HCT116 (cell line): ENCODE data around the gene AFAP1L2. TPM values are rescaled to one million over a fixed set of nuclear protein-coding genes. Genes with fewer than 3 reads are reported as not detected.

ENCODE experiments used
- ATAC-seq: fragments of 200-7000 bp; cut with Tn5 transposase; 2 replicates; pipeline ENCODE4 v1.9.1; 2020; ENCODE audit warnings: mild to moderate bottlenecking, moderate library complexity
- BruUV-seq: library from RNA; stranded (reverse); fragments of 400-500 nt; replicated peaks from 2 replicates; lab custom pipeline; 2021; lab: Mats Ljungman, UMichigan
- CTCF ChIA-PET: fragments of 300-600 bp; sonication (Branson Sonifier 250); formaldehyde crosslinking; loops from one replicate; lab custom pipeline; 2021; ENCODE audit warnings: antibody characterized with exemption; lab: Charles Lee
- POLR2A ChIA-PET: fragments of 300-600, 350-600 bp; sonication (Branson Sonifier 250); formaldehyde crosslinking; loops from one replicate; lab custom pipeline; 2021; ENCODE audit warnings: antibody characterized with exemption; lab: Charles Lee
- RAD21 ChIA-PET, 2 experiments: fragments of 300-600 bp; sonication (Branson Sonifier 250); formaldehyde crosslinking; loops; one replicate each; lab custom pipeline; 2023; ENCODE audit warnings: low total read pairs in 2 of 2; ENCODE audit not compliant: uncharacterized antibody in 2 of 2, unreplicated experiment in 2 of 2, low non-redundant PET in 1 of 2; lab: Charles Lee
- DNase-seq: peaks from one replicate; pipeline ENCODE4 v3.0.0-alpha.2; 2010; ENCODE audit warnings: low read depth, low spot score
- H2AFZ ChIP-seq: fragments of 200-600 bp; shearing (Covaris generic), sonication (generic); 2 replicates; pipeline ENCODE4 v1.6.1; 2017; ENCODE audit warnings: low read depth, mixed run types, mixed read lengths, antibody characterized with exemption, low read length; ENCODE audit not compliant: poor library complexity, severe bottlenecking
- H3K27ac ChIP-seq: 2 replicates; pipeline ENCODE4 v1.5.1; 2012; ENCODE audit warnings: low read depth, low read length
- H3K27me3 ChIP-seq: fragments of 200-600 bp; sonication (generic); 2 replicates; pipeline ENCODE4 v1.6.1; 2016; ENCODE audit warnings: mixed run types, low read length, mixed read lengths; ENCODE audit not compliant: insufficient read depth
- H3K36me3 ChIP-seq, 2 experiments: fragments of 200-500 bp in 1 of 2; fragments of 200-600 bp in 1 of 2; sonication (Bioruptor generic) in 1 of 2; sonication (generic) in 1 of 2; 2 replicates each; pipeline versions ENCODE4 v1.5.1 to v1.6.1; 2014 to 2016; ENCODE audit warnings: low read length in 2 of 2, inconsistent platforms in 1 of 2, mixed read lengths in 1 of 2, mixed run types in 1 of 2; ENCODE audit not compliant: insufficient read depth in 2 of 2, control insufficient read depth in 1 of 2
- H3K4me1 ChIP-seq, 2 experiments: fragments of 200-600 bp in 1 of 2; sonication (generic) in 1 of 2; 2 replicates each; pipeline versions ENCODE4 v1.5.1 to v1.6.1; 2012 to 2017; ENCODE audit warnings: low read length in 2 of 2, inconsistent platforms in 1 of 2, mild to moderate bottlenecking in 1 of 2, mixed read lengths in 1 of 2, mixed run types in 1 of 2, moderate library complexity in 1 of 2; ENCODE audit not compliant: insufficient read depth in 2 of 2, control insufficient read depth in 1 of 2
- H3K4me2 ChIP-seq: fragments of 200-600 bp; sonication (generic); 2 replicates; pipeline ENCODE4 v1.6.1; 2017; ENCODE audit warnings: mixed run types, low read length, mixed read lengths
- H3K4me3 ChIP-seq, 2 experiments: fragments of 200-600 bp in 1 of 2; sonication (generic) in 1 of 2; replicated peaks in 1 of 2; 2 replicates each; pipeline ENCODE4 v1.5.1; 2011 to 2016; ENCODE audit warnings: low read length in 2 of 2, control low read depth in 1 of 2, low read depth in 1 of 2, mild to moderate bottlenecking in 1 of 2, mixed read lengths in 1 of 2, mixed run types in 1 of 2
- H3K79me2 ChIP-seq: fragments of 200-600 bp; sonication (generic); 2 replicates; pipeline ENCODE4 v1.6.1; 2017; ENCODE audit warnings: mild to moderate bottlenecking, mixed run types, low read length, moderate library complexity, mixed read lengths; ENCODE audit not compliant: insufficient read depth
- H3K9ac ChIP-seq: fragments of 200-600 bp; sonication (generic); 2 replicates; pipeline ENCODE4 v1.6.1; 2016; ENCODE audit warnings: low read length, mixed read lengths
- H3K9me2 ChIP-seq: fragments of 200-600 bp; sonication (generic), shearing (Covaris generic); 2 replicates; pipeline ENCODE4 v1.6.1; 2017; ENCODE audit warnings: mixed run types, mild to moderate bottlenecking, moderate library complexity; ENCODE audit not compliant: insufficient read depth
- H3K9me3 ChIP-seq, 2 experiments: fragments of 200-500 bp in 1 of 2; fragments of 200-600 bp in 1 of 2; sonication (Bioruptor generic) in 1 of 2; sonication (generic) in 1 of 2; 2 replicates each; pipeline ENCODE4 v1.6.1; 2014 to 2017; ENCODE audit warnings: low read length in 2 of 2, mixed read lengths in 2 of 2, inconsistent platforms in 1 of 2, low read depth in 1 of 2, mild to moderate bottlenecking in 1 of 2, mixed run types in 1 of 2, moderate library complexity in 1 of 2; ENCODE audit not compliant: control insufficient read depth in 1 of 2, insufficient read depth in 1 of 2
- H4K20me1 ChIP-seq: fragments of 200-600 bp; sonication (generic), shearing (Covaris generic); 2 replicates; pipeline ENCODE4 v1.6.1; 2017; ENCODE audit warnings: mixed run types, mild to moderate bottlenecking, moderate library complexity; ENCODE audit not compliant: insufficient read depth
- ATF3 ChIP-seq: IDR thresholded peaks from 2 replicates; pipeline ENCODE4 v1.6.1; 2012
- CBX3 ChIP-seq: IDR thresholded peaks from 2 replicates; pipeline ENCODE4 v1.6.1; 2012; ENCODE audit warnings: low read depth
- CTCF ChIP-seq, 3 experiments: fragments of 200-600 bp in 1 of 3; sonication (generic) in 1 of 3; IDR thresholded peaks in 2 of 3; conservative IDR thresholded peaks in 1 of 3; 2 replicates each; pipeline ENCODE4 v1.5.1; 2012 to 2017; ENCODE audit warnings: low read depth in 2 of 3, low read length in 2 of 3, antibody characterized with exemption in 1 of 3, borderline replicate concordance in 1 of 3, control low read depth in 1 of 3, mild to moderate bottlenecking in 1 of 3, mixed read lengths in 1 of 3, mixed run types in 1 of 3, moderate library complexity in 1 of 3; ENCODE audit not compliant: insufficient read depth in 1 of 3
- EZH2 ChIP-seq: fragments of 200-600 bp; sonication (generic); IDR thresholded peaks from 2 replicates; pipeline ENCODE4 v1.6.1; 2017; ENCODE audit warnings: antibody characterized with exemption, mixed run types
- EZH2phosphoT487 ChIP-seq: fragments of 200-600 bp; IDR thresholded peaks from 2 replicates; pipeline ENCODE4 v1.6.1; 2018; ENCODE audit warnings: antibody characterized with exemption, borderline replicate concordance
- JUND ChIP-seq: IDR thresholded peaks from 2 replicates; pipeline ENCODE4 v1.6.1; 2012
- POLR2A ChIP-seq: IDR thresholded peaks from 2 replicates; pipeline ENCODE4 v1.7.0; 2011; ENCODE audit warnings: borderline replicate concordance; ENCODE audit not compliant: insufficient read depth, insufficient read length; ENCODE audit errors: extremely low read depth
- POLR2AphosphoS5 ChIP-seq: IDR thresholded peaks from 2 replicates; pipeline ENCODE4 v1.6.1; 2011; ENCODE audit warnings: mild to moderate bottlenecking, low read depth, low read length, moderate library complexity
- RAD21 ChIP-seq: IDR thresholded peaks from 2 replicates; pipeline ENCODE4 v1.6.1; 2012; ENCODE audit warnings: low read depth, mild to moderate bottlenecking
- SIN3A ChIP-seq: IDR thresholded peaks from 2 replicates; pipeline ENCODE4 v1.6.1; 2012; ENCODE audit warnings: low read depth
- SP1 ChIP-seq: IDR thresholded peaks from 2 replicates; pipeline ENCODE4 v1.6.1; 2012; ENCODE audit warnings: low read depth
- SRF ChIP-seq: IDR thresholded peaks from 2 replicates; pipeline ENCODE4 v1.6.1; 2012; ENCODE audit warnings: low read depth
- ZFX ChIP-seq: fragments of 450-650 bp; IDR thresholded peaks from 2 replicates; pipeline ENCODE4 v1.6.1; 2017
- intact Hi-C: fragments of 100-400 bp; cut with micrococcal nuclease; formaldehyde crosslinking; loops from 2 replicates; pipeline ENCODE4 v1.10.0; 2022
- total RNA-seq: library from RNA; stranded (reverse); gene quantifications from one replicate; pipeline ENCODE4 v1.2.1, GENCODE V29; 2021; ENCODE audit not compliant: unreplicated experiment
- TF ChIP-seq, protein P1 (sequence below): IDR thresholded peaks from 2 replicates; pipeline ENCODE4 v1.6.1; 2011; ENCODE audit warnings: mild to moderate bottlenecking, low read length, moderate library complexity; ENCODE audit not compliant: insufficient replicate concordance; ENCODE audit errors: extremely low read depth
- TF ChIP-seq, protein P2 (sequence below): IDR thresholded peaks from 2 replicates; pipeline ENCODE4 v1.6.1; 2012
- TF ChIP-seq, protein P3 (sequence below): IDR thresholded peaks from 2 replicates; pipeline ENCODE4 v1.6.1; 2012; ENCODE audit warnings: low read depth

The AFAP1L2 gene
- total RNA-seq, 1 experiment from 2014 or later, result 0.93 TPM

GRCh38 chr10:114293075-114293474, 111.2 kb downstream of the AFAP1L2 start (continued):
- TF ChIP-seq CTCF (IDR thresholded peaks at IDR 0.05 in 2 of 3, conservative IDR thresholded peaks at IDR 0.05 in 1 of 3; ENCODE audit: borderline replicate concordance in 1 of 3, insufficient read depth in 1 of 3, low read depth in 2 of 3, low read length in 2 of 3) (no peak), SP1 (no peak), CBX3 (no peak), RAD21 (no peak), JUND (no peak)

DNA sequence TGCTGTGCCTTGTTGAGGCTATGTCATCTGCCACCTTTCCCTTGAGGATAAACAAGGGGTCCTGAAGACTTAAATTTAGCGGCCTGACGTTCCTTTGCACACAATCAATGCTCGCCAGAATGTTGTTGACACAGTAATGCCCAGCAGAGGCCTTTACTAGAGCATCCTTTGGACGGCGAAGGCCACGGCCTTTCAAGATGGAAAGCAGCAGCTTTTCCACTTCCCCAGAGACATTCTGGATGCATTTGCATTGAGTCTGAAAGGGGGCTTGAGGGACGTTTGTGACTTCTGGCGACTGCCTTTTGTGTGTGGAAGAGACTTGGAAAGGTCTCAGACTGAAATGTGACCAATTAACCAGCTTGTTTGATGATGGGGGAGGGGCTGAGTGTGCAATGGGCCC, 112.8 kb downstream of the AFAP1L2 start:
- no peak overlapping the region for H3K9ac ChIP-seq
- BruUV-seq, result no TSS peak
- no peak overlapping the region for H3K27ac ChIP-seq
- H3K79me2 ChIP-seq, result no peaks in the 10 kb centered on the region
- no peak for ATAC-seq
- no peak for DNase-seq
- H4K20me1 ChIP-seq, result no peaks in the 10 kb centered on the region
- no peak overlapping the region for H3K4me2 ChIP-seq
- H2AFZ ChIP-seq, result no peak overlapping the region
- TF ChIP-seq ZFX (no peak), EZH2phosphoT487 (no peak), POLR2AphosphoS5 (no peak), ATF3 (no peak), SIN3A (no peak), EZH2 (no peak), POLR2A (no peak), SRF (no peak), CBX3 (no peak)
- TF ChIP-seq, protein P1, sequence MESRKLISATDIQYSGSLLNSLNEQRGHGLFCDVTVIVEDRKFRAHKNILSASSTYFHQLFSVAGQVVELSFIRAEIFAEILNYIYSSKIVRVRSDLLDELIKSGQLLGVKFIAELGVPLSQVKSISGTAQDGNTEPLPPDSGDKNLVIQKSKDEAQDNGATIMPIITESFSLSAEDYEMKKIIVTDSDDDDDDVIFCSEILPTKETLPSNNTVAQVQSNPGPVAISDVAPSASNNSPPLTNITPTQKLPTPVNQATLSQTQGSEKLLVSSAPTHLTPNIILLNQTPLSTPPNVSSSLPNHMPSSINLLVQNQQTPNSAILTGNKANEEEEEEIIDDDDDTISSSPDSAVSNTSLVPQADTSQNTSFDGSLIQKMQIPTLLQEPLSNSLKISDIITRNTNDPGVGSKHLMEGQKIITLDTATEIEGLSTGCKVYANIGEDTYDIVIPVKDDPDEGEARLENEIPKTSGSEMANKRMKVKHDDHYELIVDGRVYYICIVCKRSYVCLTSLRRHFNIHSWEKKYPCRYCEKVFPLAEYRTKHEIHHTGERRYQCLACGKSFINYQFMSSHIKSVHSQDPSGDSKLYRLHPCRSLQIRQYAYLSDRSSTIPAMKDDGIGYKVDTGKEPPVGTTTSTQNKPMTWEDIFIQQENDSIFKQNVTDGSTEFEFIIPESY, result no peak
- TF ChIP-seq, protein P2, sequence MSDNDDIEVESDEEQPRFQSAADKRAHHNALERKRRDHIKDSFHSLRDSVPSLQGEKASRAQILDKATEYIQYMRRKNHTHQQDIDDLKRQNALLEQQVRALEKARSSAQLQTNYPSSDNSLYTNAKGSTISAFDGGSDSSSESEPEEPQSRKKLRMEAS, result no peak
- TF ChIP-seq, protein P3, sequence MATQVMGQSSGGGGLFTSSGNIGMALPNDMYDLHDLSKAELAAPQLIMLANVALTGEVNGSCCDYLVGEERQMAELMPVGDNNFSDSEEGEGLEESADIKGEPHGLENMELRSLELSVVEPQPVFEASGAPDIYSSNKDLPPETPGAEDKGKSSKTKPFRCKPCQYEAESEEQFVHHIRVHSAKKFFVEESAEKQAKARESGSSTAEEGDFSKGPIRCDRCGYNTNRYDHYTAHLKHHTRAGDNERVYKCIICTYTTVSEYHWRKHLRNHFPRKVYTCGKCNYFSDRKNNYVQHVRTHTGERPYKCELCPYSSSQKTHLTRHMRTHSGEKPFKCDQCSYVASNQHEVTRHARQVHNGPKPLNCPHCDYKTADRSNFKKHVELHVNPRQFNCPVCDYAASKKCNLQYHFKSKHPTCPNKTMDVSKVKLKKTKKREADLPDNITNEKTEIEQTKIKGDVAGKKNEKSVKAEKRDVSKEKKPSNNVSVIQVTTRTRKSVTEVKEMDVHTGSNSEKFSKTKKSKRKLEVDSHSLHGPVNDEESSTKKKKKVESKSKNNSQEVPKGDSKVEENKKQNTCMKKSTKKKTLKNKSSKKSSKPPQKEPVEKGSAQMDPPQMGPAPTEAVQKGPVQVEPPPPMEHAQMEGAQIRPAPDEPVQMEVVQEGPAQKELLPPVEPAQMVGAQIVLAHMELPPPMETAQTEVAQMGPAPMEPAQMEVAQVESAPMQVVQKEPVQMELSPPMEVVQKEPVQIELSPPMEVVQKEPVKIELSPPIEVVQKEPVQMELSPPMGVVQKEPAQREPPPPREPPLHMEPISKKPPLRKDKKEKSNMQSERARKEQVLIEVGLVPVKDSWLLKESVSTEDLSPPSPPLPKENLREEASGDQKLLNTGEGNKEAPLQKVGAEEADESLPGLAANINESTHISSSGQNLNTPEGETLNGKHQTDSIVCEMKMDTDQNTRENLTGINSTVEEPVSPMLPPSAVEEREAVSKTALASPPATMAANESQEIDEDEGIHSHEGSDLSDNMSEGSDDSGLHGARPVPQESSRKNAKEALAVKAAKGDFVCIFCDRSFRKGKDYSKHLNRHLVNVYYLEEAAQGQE, result no peak
- no peaks in the 10 kb centered on the region for H3K9me2 ChIP-seq
- H3K4me1 ChIP-seq, result no peaks in the 10 kb centered on the region
- ChIA-PET RAD21 (no interaction called here), CTCF (no interaction called here), POLR2A (no interaction called here)
- H3K4me3 ChIP-seq, result no peak overlapping the region
- H3K27me3 ChIP-seq, result no peaks in the 10 kb centered on the region
- intact Hi-C loops, result no loop called here
- no peaks in the 10 kb centered on the region for H3K36me3 ChIP-seq
- H3K9me3 ChIP-seq, result peaks cover 18% of the 10 kb centered on the region in 2 experiments; a peak in 3 of 4 replicates
